H9 (cell line): ENCODE data around the gene RBMS3. TPM values are rescaled to one million over a fixed set of nuclear protein-coding genes. Genes with fewer than 3 reads are reported as not detected.

ENCODE experiments used
- DNase-seq: peaks from one replicate; pipeline ENCODE4 v3.0.0-alpha.2; 2017
- H2AFZ ChIP-seq: one replicate; pipeline ENCODE4 v1.6.1; 2013; ENCODE audit warnings: mild to moderate bottlenecking, low read length, control low read depth, moderate library complexity
- H2AK5ac ChIP-seq: 2 replicates; pipeline ENCODE4 v1.6.1; 2013; ENCODE audit warnings: low read length, control low read depth, mixed read lengths; ENCODE audit not compliant: insufficient read length
- H2BK120ac ChIP-seq: one replicate; pipeline ENCODE4 v1.6.1; 2013; ENCODE audit warnings: low read depth, mild to moderate bottlenecking, low read length, control low read depth, inconsistent platforms; ENCODE audit not compliant: poor library complexity, severe bottlenecking
- H2BK12ac ChIP-seq: 2 replicates; pipeline ENCODE4 v1.6.1; 2013; ENCODE audit warnings: low read length, control low read depth, mixed read lengths, low read depth; ENCODE audit not compliant: insufficient read length
- H2BK15ac ChIP-seq: 2 replicates; pipeline ENCODE4 v1.6.1; 2013; ENCODE audit warnings: low read depth, low read length, control low read depth
- H2BK20ac ChIP-seq: one replicate; pipeline ENCODE4 v1.6.1; 2013; ENCODE audit warnings: low read depth, mild to moderate bottlenecking, low read length, control low read depth, inconsistent platforms; ENCODE audit not compliant: poor library complexity, severe bottlenecking
- H2BK5ac ChIP-seq: 2 replicates; pipeline ENCODE4 v1.6.1; 2013; ENCODE audit warnings: low read length, control low read depth, mixed read lengths; ENCODE audit not compliant: insufficient read length
- H3K14ac ChIP-seq: 2 replicates; pipeline ENCODE4 v1.6.1; 2013; ENCODE audit warnings: low read length, control low read depth; ENCODE audit not compliant: insufficient read depth
- H3K18ac ChIP-seq: 2 replicates; pipeline ENCODE4 v1.6.1; 2013; ENCODE audit warnings: low read depth, mild to moderate bottlenecking, mixed read lengths, low read length, control low read depth; ENCODE audit not compliant: insufficient read length
- H3K23ac ChIP-seq: 2 replicates; pipeline ENCODE4 v1.6.1; 2013; ENCODE audit warnings: low read length, control low read depth, mixed read lengths, low read depth; ENCODE audit not compliant: insufficient read length
- H3K23me2 ChIP-seq: 2 replicates; pipeline ENCODE4 v1.6.1; 2013; ENCODE audit warnings: low read depth, mild to moderate bottlenecking, mixed read lengths, low read length, control low read depth; ENCODE audit not compliant: insufficient read length, poor library complexity, severe bottlenecking
- H3K27ac ChIP-seq: 2 replicates; pipeline ENCODE4 v1.5.1; 2013; ENCODE audit warnings: low read length, control low read depth, mixed read lengths, low read depth; ENCODE audit not compliant: insufficient read length
- H3K27me3 ChIP-seq: 2 replicates; pipeline ENCODE4 v1.6.1; 2013; ENCODE audit warnings: low read length, control low read depth, inconsistent platforms; ENCODE audit not compliant: insufficient read depth
- H3K4ac ChIP-seq: 2 replicates; pipeline ENCODE4 v1.6.1; 2013; ENCODE audit warnings: low read depth, mild to moderate bottlenecking, control low read depth, inconsistent platforms, low read length, moderate library complexity
- H3K4me1 ChIP-seq: 2 replicates; pipeline ENCODE4 v1.6.1; 2013; ENCODE audit warnings: low read length, control low read depth, inconsistent platforms; ENCODE audit not compliant: insufficient read depth
- H3K4me2 ChIP-seq: 2 replicates; pipeline ENCODE4 v1.6.1; 2013; ENCODE audit warnings: low read length, control low read depth, mixed read lengths; ENCODE audit not compliant: insufficient read length, insufficient read depth
- H3K56ac ChIP-seq: 2 replicates; pipeline ENCODE4 v1.6.1; 2013; ENCODE audit warnings: low read depth, mild to moderate bottlenecking, mixed read lengths, low read length, control low read depth; ENCODE audit not compliant: insufficient read length
- H3K79me1 ChIP-seq: 2 replicates; pipeline ENCODE4 v1.6.1; 2013; ENCODE audit warnings: low read depth, mild to moderate bottlenecking, moderate library complexity, low read length, control low read depth, inconsistent platforms; ENCODE audit not compliant: insufficient read depth, poor library complexity, severe bottlenecking
- H3K79me2 ChIP-seq: 2 replicates; pipeline ENCODE4 v1.6.1; 2013; ENCODE audit warnings: low read length, control low read depth, inconsistent platforms; ENCODE audit not compliant: insufficient read depth
- H3K9ac ChIP-seq: 2 replicates; pipeline ENCODE4 v1.6.1; 2013; ENCODE audit warnings: low read length, control low read depth, mixed read lengths; ENCODE audit not compliant: insufficient read length; ENCODE audit errors: extremely low read depth
- H3K9me3 ChIP-seq: one replicate; pipeline ENCODE4 v1.6.1; 2013; ENCODE audit warnings: low read depth, low read length, inconsistent platforms; ENCODE audit not compliant: control insufficient read depth
- H3T11ph ChIP-seq: one replicate; pipeline ENCODE4 v1.6.1; 2013; ENCODE audit warnings: mild to moderate bottlenecking, low read length, control low read depth, inconsistent platforms
- H4K20me1 ChIP-seq: one replicate; pipeline ENCODE4 v1.6.1; 2013; ENCODE audit not compliant: control insufficient read depth, insufficient read length, insufficient read depth
- H4K5ac ChIP-seq: 2 replicates; pipeline ENCODE4 v1.6.1; 2013; ENCODE audit warnings: low read depth, mild to moderate bottlenecking, mixed read lengths, low read length, control low read depth; ENCODE audit not compliant: insufficient read length
- H4K8ac ChIP-seq: replicated peaks from 2 replicates; pipeline ENCODE4 v1.6.1; 2013; ENCODE audit warnings: low read length, control low read depth, mixed read lengths, low read depth; ENCODE audit not compliant: insufficient read length
- H4K91ac ChIP-seq: 2 replicates; pipeline ENCODE4 v1.6.1; 2013; ENCODE audit warnings: low read depth, mild to moderate bottlenecking, moderate library complexity, mixed read lengths, low read length, control low read depth; ENCODE audit not compliant: insufficient read length
- H3K27ac Mint-ChIP-seq, 3 experiments: 2 replicates in 2 of 3; 3 replicates in 1 of 3; pipeline ENCODE4 v1.8.0; 2020 to 2021; ENCODE audit warnings: mixed read lengths in 3 of 3, mild to moderate bottlenecking in 1 of 3, moderate library complexity in 1 of 3
- H3K27me3 Mint-ChIP-seq: 2 replicates; pipeline ENCODE4 v1.8.0; 2021; ENCODE audit warnings: low read depth, mild to moderate bottlenecking, moderate library complexity, mixed read lengths
- H3K36me3 Mint-ChIP-seq, 3 experiments: 2 replicates in 2 of 3; 3 replicates in 1 of 3; pipeline ENCODE4 v1.8.0; 2020 to 2021; ENCODE audit warnings: low read depth in 3 of 3, mixed read lengths in 3 of 3; ENCODE audit not compliant: insufficient read depth in 1 of 3
- H3K4me1 Mint-ChIP-seq, 2 experiments: 2 replicates each; pipeline ENCODE4 v1.8.0; 2020; ENCODE audit warnings: mixed read lengths in 2 of 2
- H3K4me3 Mint-ChIP-seq, 2 experiments: 2 replicates in 1 of 2; 3 replicates in 1 of 2; pipeline ENCODE4 v1.8.0; 2020 to 2021; ENCODE audit warnings: mild to moderate bottlenecking in 2 of 2, mixed read lengths in 2 of 2, moderate library complexity in 1 of 2
- H3K9me3 Mint-ChIP-seq, 2 experiments: 2 replicates in 1 of 2; 3 replicates in 1 of 2; pipeline ENCODE4 v1.8.0; 2020; ENCODE audit warnings: mild to moderate bottlenecking in 2 of 2, mixed read lengths in 2 of 2, moderate library complexity in 1 of 2
- WGBS: extraction: QIAGEN DNeasy Blood & Tissue Kit; methylation state at CpG from one replicate; pipeline ENCODE4 v1.1.7; 2013; ENCODE audit warnings: missing lambda C conversion rate, low lambda C conversion rate, mixed read lengths; ENCODE audit not compliant: insufficient read length; ENCODE audit errors: extremely low coverage; 5-methylcytosine and 5-hydroxymethylcytosine counted together
- total RNA-seq: library from RNA; stranded (reverse); gene quantifications from 2 replicates; pipeline ENCODE4 v1.2.1, GENCODE V29; 2021
- TF ChIP-seq, protein P1 (sequence below): fragments of 200-600 bp; sonication (generic); conservative IDR thresholded peaks from 3 replicates; pipeline ENCODE4 v1.8.0; 2021; ENCODE audit warnings: antibody characterized with exemption, mild to moderate bottlenecking

Gene RBMS3
- total RNA-seq, 1 experiment from 2014 or later, result 8.1 TPM

DNA sequence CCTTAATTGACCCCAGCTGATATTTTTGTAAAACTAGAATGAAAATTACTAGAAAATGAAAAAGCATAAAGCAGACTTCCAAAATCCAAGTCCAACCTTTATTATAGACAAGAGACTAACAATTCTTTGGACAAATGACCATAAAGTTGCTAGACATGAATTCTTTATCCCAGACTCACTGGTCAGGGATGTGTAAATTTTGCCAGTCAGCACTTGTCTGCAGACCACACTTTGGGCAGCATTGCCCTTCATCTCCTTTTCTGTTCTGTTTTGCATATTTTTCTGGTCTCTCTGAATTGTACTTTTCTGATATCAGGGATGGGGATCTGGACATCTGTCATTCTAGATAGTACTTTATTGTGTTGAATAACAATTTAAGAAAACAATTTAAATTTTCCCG lies 10.1 kb upstream of the RBMS3 start:
- Histone ChIP-seq H4K91ac (no peak overlapping the region), H2BK12ac (no peak overlapping the region), H3K27ac (no peak overlapping the region), H3K23ac (no peak overlapping the region), H2BK15ac (no peak overlapping the region), H3K79me2 (no peaks in the 10 kb centered on the region), H3K56ac (no peak overlapping the region), H3K14ac (no peak overlapping the region), H3K18ac (no peak overlapping the region), H4K5ac (no peak overlapping the region), H3K4me1 (no peaks in the 10 kb centered on the region), H3K23me2 (no peaks in the 10 kb centered on the region), H2AK5ac (no peak overlapping the region), H4K20me1 (no peaks in the 10 kb centered on the region), H3K4ac (no peak overlapping the region), H4K8ac (no peak overlapping the region), H2AFZ (no peak overlapping the region), H3K4me2 (no peak overlapping the region), H3T11ph (no peak overlapping the region), H3K9me3 (no peaks in the 10 kb centered on the region), H2BK5ac (no peak overlapping the region), H3K27me3 (no peaks in the 10 kb centered on the region), H2BK20ac (no peak overlapping the region), H2BK120ac (no peak overlapping the region), H3K79me1 (no peaks in the 10 kb centered on the region), H3K9ac (no peak overlapping the region)
- Mint-ChIP-seq H3K9me3 (no peaks in the 10 kb centered on the region), H3K27ac (no peak overlapping the region), H3K4me1 (0 out of 4 replicates have a peak, but pooled peaks cover 0 to 3% of the 10 kb centered on the region in 2 experiments), H3K4me3 (no peak overlapping the region), H3K36me3 (no peaks in the 10 kb centered on the region), H3K27me3 (no peaks in the 10 kb centered on the region)
- DNase-seq, result no peak
- WGBS, result no CpG with 5 or more reads among the region's 1 CpG
- TF ChIP-seq, protein P1, sequence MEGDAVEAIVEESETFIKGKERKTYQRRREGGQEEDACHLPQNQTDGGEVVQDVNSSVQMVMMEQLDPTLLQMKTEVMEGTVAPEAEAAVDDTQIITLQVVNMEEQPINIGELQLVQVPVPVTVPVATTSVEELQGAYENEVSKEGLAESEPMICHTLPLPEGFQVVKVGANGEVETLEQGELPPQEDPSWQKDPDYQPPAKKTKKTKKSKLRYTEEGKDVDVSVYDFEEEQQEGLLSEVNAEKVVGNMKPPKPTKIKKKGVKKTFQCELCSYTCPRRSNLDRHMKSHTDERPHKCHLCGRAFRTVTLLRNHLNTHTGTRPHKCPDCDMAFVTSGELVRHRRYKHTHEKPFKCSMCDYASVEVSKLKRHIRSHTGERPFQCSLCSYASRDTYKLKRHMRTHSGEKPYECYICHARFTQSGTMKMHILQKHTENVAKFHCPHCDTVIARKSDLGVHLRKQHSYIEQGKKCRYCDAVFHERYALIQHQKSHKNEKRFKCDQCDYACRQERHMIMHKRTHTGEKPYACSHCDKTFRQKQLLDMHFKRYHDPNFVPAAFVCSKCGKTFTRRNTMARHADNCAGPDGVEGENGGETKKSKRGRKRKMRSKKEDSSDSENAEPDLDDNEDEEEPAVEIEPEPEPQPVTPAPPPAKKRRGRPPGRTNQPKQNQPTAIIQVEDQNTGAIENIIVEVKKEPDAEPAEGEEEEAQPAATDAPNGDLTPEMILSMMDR, result no peak
